Measurements from ENCODE around the gene PIGU. TPM values are rescaled to one million over a fixed set of nuclear protein-coding genes. Genes with fewer than 3 reads are reported as not detected.

Gene PIGU
- total and polyA plus RNA-seq, 2 of the 13 experiments (the other 11 are each of a cell fraction or from before 2014, with no cell fraction given) = 45.5 to 231 TPM

DNA sequence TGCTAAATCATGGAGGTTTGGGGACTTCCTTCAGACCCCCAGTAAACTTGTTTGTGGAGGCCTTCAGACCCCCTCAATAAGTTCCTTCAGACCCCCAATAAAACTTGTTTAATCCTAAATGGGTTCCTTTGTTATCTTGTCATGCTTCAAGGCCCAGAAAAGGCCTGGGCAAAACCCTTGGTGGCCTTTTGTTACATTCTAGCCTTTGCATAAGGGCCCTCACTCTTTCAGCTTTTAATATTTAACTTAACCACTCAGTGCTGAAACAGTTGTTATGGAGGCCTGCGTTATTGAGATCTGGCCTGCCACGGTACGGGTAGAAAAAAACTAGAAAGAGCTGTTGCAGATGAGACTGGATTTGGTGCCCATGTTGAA lies 165.0 kb downstream of the PIGU start (continued):
- TF ChIP-seq, protein P1, sequence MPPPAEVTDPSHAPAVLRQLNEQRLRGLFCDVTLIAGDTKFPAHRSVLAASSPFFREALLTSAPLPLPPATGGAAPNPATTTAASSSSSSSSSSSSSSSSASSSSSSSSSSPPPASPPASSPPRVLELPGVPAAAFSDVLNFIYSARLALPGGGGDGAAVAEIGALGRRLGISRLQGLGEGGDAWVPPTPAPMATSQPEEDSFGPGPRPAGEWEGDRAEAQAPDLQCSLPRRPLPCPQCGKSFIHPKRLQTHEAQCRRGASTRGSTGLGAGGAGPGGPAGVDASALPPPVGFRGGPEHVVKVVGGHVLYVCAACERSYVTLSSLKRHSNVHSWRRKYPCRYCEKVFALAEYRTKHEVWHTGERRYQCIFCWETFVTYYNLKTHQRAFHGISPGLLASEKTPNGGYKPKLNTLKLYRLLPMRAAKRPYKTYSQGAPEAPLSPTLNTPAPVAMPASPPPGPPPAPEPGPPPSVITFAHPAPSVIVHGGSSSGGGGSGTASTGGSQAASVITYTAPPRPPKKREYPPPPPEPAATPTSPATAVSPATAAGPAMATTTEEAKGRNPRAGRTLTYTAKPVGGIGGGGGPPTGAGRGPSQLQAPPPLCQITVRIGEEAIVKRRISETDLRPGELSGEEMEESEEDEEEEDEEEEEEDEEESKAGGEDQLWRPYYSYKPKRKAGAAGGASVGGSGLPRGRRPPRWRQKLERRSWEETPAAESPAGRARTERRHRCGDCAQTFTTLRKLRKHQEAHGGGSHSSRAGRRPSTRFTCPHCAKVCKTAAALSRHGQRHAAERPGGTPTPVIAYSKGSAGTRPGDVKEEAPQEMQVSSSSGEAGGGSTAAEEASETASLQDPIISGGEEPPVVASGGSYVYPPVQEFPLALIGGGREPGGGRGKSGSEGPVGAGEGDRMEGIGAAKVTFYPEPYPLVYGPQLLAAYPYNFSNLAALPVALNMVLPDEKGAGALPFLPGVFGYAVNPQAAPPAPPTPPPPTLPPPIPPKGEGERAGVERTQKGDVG (CRISPR knock-in tag; IDR thresholded peaks at IDR 0.05; ENCODE audit: borderline replicate concordance) = no peak
- no peak for TF ChIP-seq SNRNP70 (IDR thresholded peaks at IDR 0.05; ENCODE audit: low read depth, low read length)
- TF ChIP-seq, protein P2, sequence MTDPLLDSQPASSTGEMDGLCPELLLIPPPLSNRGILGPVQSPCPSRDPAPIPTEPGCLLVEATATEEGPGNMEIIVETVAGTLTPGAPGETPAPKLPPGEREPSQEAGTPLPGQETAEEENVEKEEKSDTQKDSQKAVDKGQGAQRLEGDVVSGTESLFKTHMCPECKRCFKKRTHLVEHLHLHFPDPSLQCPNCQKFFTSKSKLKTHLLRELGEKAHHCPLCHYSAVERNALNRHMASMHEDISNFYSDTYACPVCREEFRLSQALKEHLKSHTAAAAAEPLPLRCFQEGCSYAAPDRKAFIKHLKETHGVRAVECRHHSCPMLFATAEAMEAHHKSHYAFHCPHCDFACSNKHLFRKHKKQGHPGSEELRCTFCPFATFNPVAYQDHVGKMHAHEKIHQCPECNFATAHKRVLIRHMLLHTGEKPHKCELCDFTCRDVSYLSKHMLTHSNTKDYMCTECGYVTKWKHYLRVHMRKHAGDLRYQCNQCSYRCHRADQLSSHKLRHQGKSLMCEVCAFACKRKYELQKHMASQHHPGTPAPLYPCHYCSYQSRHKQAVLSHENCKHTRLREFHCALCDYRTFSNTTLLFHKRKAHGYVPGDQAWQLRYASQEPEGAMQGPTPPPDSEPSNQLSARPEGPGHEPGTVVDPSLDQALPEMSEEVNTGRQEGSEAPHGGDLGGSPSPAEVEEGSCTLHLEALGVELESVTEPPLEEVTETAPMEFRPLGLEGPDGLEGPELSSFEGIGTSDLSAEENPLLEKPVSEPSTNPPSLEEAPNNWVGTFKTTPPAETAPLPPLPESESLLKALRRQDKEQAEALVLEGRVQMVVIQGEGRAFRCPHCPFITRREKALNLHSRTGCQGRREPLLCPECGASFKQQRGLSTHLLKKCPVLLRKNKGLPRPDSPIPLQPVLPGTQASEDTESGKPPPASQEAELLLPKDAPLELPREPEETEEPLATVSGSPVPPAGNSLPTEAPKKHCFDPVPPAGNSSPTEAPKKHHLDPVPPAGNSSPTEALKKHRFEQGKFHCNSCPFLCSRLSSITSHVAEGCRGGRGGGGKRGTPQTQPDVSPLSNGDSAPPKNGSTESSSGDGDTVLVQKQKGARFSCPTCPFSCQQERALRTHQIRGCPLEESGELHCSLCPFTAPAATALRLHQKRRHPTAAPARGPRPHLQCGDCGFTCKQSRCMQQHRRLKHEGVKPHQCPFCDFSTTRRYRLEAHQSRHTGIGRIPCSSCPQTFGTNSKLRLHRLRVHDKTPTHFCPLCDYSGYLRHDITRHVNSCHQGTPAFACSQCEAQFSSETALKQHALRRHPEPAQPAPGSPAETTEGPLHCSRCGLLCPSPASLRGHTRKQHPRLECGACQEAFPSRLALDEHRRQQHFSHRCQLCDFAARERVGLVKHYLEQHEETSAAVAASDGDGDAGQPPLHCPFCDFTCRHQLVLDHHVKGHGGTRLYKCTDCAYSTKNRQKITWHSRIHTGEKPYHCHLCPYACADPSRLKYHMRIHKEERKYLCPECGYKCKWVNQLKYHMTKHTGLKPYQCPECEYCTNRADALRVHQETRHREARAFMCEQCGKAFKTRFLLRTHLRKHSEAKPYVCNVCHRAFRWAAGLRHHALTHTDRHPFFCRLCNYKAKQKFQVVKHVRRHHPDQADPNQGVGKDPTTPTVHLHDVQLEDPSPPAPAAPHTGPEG (CRISPR knock-in tag; IDR thresholded peaks at IDR 0.05) = no peak
- no peak for TF ChIP-seq KAT8 (CRISPR knock-in tag; IDR thresholded peaks at IDR 0.05)
- TF ChIP-seq HNRNPLL (IDR thresholded peaks at IDR 0.05; ENCODE audit: low read depth, low read length, poor library complexity, severe bottlenecking) = no peak
- TF ChIP-seq, protein P3, sequence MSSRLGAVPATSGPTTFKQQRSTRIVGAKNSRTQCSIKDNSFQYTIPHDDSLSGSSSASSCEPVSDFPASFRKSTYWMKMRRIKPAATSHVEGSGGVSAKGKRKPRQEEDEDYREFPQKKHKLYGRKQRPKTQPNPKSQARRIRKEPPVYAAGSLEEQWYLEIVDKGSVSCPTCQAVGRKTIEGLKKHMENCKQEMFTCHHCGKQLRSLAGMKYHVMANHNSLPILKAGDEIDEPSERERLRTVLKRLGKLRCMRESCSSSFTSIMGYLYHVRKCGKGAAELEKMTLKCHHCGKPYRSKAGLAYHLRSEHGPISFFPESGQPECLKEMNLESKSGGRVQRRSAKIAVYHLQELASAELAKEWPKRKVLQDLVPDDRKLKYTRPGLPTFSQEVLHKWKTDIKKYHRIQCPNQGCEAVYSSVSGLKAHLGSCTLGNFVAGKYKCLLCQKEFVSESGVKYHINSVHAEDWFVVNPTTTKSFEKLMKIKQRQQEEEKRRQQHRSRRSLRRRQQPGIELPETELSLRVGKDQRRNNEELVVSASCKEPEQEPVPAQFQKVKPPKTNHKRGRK (CRISPR knock-in tag; IDR thresholded peaks at IDR 0.05) = no peak
- TF ChIP-seq ZNF556 (CRISPR knock-in tag; IDR thresholded peaks at IDR 0.05; ENCODE audit: borderline replicate concordance) = no peak
- TF ChIP-seq KLF6 (CRISPR knock-in tag; IDR thresholded peaks at IDR 0.05) = no peak
- TF ChIP-seq, protein P4, sequence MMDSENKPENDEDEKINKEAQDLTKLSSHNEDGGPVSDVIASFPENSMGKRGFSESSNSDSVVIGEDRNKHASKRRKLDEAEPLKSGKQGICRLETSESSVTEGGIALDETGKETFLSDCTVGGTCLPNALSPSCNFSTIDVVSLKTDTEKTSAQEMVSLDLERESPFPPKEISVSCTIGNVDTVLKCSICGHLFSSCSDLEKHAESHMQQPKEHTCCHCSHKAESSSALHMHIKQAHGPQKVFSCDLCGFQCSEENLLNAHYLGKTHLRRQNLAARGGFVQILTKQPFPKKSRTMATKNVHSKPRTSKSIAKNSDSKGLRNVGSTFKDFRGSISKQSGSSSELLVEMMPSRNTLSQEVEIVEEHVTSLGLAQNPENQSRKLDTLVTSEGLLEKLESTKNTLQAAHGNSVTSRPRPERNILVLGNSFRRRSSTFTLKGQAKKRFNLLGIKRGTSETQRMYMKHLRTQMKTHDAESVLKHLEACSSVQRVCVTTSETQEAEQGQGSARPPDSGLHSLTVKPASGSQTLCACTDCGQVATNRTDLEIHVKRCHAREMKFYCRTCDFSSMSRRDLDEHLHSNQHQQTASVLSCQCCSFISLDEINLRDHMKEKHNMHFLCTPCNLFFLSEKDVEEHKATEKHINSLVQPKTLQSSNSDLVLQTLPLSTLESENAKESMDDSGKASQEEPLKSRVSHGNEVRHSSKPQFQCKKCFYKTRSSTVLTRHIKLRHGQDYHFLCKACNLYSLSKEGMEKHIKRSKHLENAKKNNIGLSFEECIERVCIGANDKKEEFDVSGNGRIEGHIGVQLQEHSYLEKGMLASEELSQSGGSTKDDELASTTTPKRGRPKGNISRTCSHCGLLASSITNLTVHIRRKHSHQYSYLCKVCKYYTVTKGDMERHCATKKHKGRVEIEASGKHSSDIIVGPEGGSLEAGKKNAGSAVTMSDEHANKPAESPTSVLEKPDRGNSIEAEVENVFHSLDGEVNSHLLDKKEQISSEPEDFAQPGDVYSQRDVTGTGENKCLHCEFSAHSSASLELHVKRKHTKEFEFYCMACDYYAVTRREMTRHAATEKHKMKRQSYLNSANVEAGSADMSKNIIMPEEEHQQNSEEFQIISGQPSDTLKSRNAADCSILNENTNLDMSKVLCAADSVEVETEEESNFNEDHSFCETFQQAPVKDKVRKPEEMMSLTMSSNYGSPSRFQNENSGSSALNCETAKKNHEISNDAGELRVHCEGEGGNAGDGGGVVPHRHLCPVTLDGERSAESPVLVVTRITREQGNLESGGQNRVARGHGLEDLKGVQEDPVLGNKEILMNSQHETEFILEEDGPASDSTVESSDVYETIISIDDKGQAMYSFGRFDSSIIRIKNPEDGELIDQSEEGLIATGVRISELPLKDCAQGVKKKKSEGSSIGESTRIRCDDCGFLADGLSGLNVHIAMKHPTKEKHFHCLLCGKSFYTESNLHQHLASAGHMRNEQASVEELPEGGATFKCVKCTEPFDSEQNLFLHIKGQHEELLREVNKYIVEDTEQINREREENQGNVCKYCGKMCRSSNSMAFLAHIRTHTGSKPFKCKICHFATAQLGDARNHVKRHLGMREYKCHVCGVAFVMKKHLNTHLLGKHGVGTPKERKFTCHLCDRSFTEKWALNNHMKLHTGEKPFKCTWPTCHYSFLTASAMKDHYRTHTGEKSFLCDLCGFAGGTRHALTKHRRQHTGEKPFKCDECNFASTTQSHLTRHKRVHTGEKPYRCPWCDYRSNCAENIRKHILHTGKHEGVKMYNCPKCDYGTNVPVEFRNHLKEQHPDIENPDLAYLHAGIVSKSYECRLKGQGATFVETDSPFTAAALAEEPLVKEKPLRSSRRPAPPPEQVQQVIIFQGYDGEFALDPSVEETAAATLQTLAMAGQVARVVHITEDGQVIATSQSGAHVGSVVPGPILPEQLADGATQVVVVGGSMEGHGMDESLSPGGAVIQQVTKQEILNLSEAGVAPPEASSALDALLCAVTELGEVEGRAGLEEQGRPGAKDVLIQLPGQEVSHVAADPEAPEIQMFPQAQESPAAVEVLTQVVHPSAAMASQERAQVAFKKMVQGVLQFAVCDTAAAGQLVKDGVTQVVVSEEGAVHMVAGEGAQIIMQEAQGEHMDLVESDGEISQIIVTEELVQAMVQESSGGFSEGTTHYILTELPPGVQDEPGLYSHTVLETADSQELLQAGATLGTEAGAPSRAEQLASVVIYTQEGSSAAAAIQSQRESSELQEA (CRISPR knock-in tag; IDR thresholded peaks at IDR 0.05; ENCODE audit: not compliant biosample characterization) = no peak
- TF ChIP-seq ZNF441 (CRISPR knock-in tag; IDR thresholded peaks at IDR 0.05; ENCODE audit: borderline replicate concordance) = no peak
